GM12878 (cell line): ENCODE data around the gene ALG2.

ENCODE experiments used
- BMI1 ChIP-seq: fragments of 450-650 bp; IDR thresholded peaks from 2 replicates; pipeline ENCODE4 v1.6.1; 2016; ENCODE audit warnings: mild to moderate bottlenecking, moderate library complexity, borderline replicate concordance
- CHD4 ChIP-seq: fragments of 200-600 bp; sonication (generic); IDR thresholded peaks from 2 replicates; pipeline ENCODE4 v1.6.1; 2016; ENCODE audit warnings: mild to moderate bottlenecking
- ESRRA ChIP-seq: IDR thresholded peaks from 2 replicates; pipeline ENCODE4 v1.6.1; 2012; ENCODE audit warnings: mild to moderate bottlenecking, low read length, improper control_type of control experiment
- EZH2 ChIP-seq: IDR thresholded peaks from 2 replicates; pipeline ENCODE4 v1.6.1; 2012; ENCODE audit warnings: low read depth, mild to moderate bottlenecking, control low read depth, inconsistent platforms, low read length, borderline replicate concordance; ENCODE audit not compliant: control insufficient read depth
- FOS ChIP-seq: IDR thresholded peaks from 3 replicates; pipeline ENCODE4 v1.6.1; 2011; ENCODE audit warnings: borderline replicate concordance; ENCODE audit not compliant: insufficient read length; ENCODE audit errors: extremely low read depth
- JUNB ChIP-seq: IDR thresholded peaks from 2 replicates; pipeline ENCODE4 v1.6.1; 2016; ENCODE audit warnings: antibody characterized with exemption, mild to moderate bottlenecking
- MYC ChIP-seq: IDR thresholded peaks from 2 replicates; pipeline ENCODE4 v1.6.1; 2011; ENCODE audit warnings: mild to moderate bottlenecking, low read length, moderate library complexity, inconsistent platforms; ENCODE audit not compliant: insufficient read depth, insufficient replicate concordance, insufficient read length, severe bottlenecking
- NFYB ChIP-seq: IDR thresholded peaks from 2 replicates; pipeline ENCODE4 v1.6.1; 2011; ENCODE audit warnings: low read depth, mild to moderate bottlenecking, low read length, improper control_type of control experiment, moderate library complexity; ENCODE audit not compliant: insufficient read depth
- POLR2A ChIP-seq: IDR thresholded peaks from 2 replicates; pipeline ENCODE4 v1.6.1; 2011; ENCODE audit warnings: low read depth, mild to moderate bottlenecking, low read length
- SMARCA5 ChIP-seq: fragments of 450-650 bp; IDR thresholded peaks from 2 replicates; pipeline ENCODE4 v1.6.1; 2017; ENCODE audit warnings: mild to moderate bottlenecking
- TARDBP ChIP-seq: IDR thresholded peaks from 2 replicates; pipeline ENCODE4 v1.6.1; 2016; ENCODE audit warnings: borderline replicate concordance
- TF ChIP-seq, protein P1 (sequence below), 3 experiments: IDR thresholded peaks in 2 of 3; conservative IDR thresholded peaks in 1 of 3; 2 replicates each; pipeline ENCODE4 v1.5.1; 2011; ENCODE audit warnings: low read depth in 3 of 3, low read length in 3 of 3, mild to moderate bottlenecking in 3 of 3, control low read depth in 2 of 3, moderate library complexity in 2 of 3, inconsistent platforms in 1 of 3, mixed read lengths in 1 of 3; ENCODE audit not compliant: control insufficient read depth in 2 of 3, insufficient read depth in 1 of 3; ENCODE audit errors: extremely low read depth in 1 of 3

GRCh38 chr9:99224445-99224844 is 2.7 kb upstream of the ALG2 start:
- no peak for TF ChIP-seq FOS
- TF ChIP-seq ESRRA = no peak
- no peak for TF ChIP-seq EZH2
- TF ChIP-seq, protein P1, sequence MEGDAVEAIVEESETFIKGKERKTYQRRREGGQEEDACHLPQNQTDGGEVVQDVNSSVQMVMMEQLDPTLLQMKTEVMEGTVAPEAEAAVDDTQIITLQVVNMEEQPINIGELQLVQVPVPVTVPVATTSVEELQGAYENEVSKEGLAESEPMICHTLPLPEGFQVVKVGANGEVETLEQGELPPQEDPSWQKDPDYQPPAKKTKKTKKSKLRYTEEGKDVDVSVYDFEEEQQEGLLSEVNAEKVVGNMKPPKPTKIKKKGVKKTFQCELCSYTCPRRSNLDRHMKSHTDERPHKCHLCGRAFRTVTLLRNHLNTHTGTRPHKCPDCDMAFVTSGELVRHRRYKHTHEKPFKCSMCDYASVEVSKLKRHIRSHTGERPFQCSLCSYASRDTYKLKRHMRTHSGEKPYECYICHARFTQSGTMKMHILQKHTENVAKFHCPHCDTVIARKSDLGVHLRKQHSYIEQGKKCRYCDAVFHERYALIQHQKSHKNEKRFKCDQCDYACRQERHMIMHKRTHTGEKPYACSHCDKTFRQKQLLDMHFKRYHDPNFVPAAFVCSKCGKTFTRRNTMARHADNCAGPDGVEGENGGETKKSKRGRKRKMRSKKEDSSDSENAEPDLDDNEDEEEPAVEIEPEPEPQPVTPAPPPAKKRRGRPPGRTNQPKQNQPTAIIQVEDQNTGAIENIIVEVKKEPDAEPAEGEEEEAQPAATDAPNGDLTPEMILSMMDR (IDR thresholded peaks at IDR 0.05 in 2 of 3, conservative IDR thresholded peaks at IDR 0.05 in 1 of 3; ENCODE audit: control insufficient read depth in 2 of 3, extremely low read depth in 1 of 3, insufficient read depth in 1 of 3, low read depth in 3 of 3, low read length in 3 of 3) = no peak
- no peak for TF ChIP-seq POLR2A
- no peak for TF ChIP-seq SMARCA5
- TF ChIP-seq TARDBP = no peak
- TF ChIP-seq MYC = no peak
- TF ChIP-seq BMI1 = no peak
- no peak for TF ChIP-seq CHD4
- TF ChIP-seq NFYB = no peak
- peak; percentile 32; the same call in 1 of the 2 replicates for TF ChIP-seq JUNB
